CD4-positive, alpha-beta memory T cell (primary cell): ENCODE data around the gene PRR23E. TPM values are rescaled to one million over a fixed set of nuclear protein-coding genes. Genes with fewer than 3 reads are reported as not detected.

Source experiments
- CTCF ChIA-PET: fragments of 350-600 bp; sonication (Branson Sonifier 250); formaldehyde crosslinking; loops from one replicate; lab custom pipeline; 2021; ENCODE audit warnings: inconsistent platforms; ENCODE audit not compliant: partially characterized antibody; lab: Charles Lee
- POLR2A ChIA-PET: fragments of 350-600 bp; sonication (Branson Sonifier 250); formaldehyde crosslinking; loops from one replicate; lab custom pipeline; 2021; ENCODE audit not compliant: partially characterized antibody; lab: Charles Lee
- DNase-seq, 5 donors: peaks; one replicate each; pipeline versions ENCODE4 v3.0.0 to v3.0.0-alpha.2; 2020 to 2022; ENCODE audit warnings: mixed read lengths in 1 of 5
- H3K27ac ChIP-seq: one replicate; pipeline ENCODE4 v1.7.0; 2013; ENCODE audit warnings: low read depth, low read length
- H3K27me3 ChIP-seq: 2 replicates; pipeline ENCODE4 v1.7.0; 2013; ENCODE audit warnings: mild to moderate bottlenecking, low read length, moderate library complexity; ENCODE audit not compliant: insufficient read depth
- H3K36me3 ChIP-seq: 2 replicates; pipeline ENCODE4 v1.7.0; 2013; ENCODE audit warnings: mild to moderate bottlenecking, low read length, moderate library complexity; ENCODE audit not compliant: insufficient read depth
- H3K4me1 ChIP-seq: 2 replicates; pipeline ENCODE4 v1.7.0; 2013; ENCODE audit warnings: mild to moderate bottlenecking, low read length, moderate library complexity; ENCODE audit not compliant: insufficient read depth
- H3K4me3 ChIP-seq, 2 donors: one replicate each; pipeline ENCODE4 v1.7.0; 2013; ENCODE audit warnings: low read length in 2 of 2, mild to moderate bottlenecking in 1 of 2
- H3K9me3 ChIP-seq, 2 donors: one replicate each; pipeline ENCODE4 v1.7.0; 2013; ENCODE audit warnings: low read length in 2 of 2, control low read depth in 1 of 2; ENCODE audit not compliant: control insufficient read depth in 1 of 2
- H3K27ac Mint-ChIP-seq, 7 donors: one replicate each; pipeline ENCODE4 v1.8.0; 2020 to 2021; ENCODE audit warnings: mixed read lengths in 7 of 7, mild to moderate bottlenecking in 6 of 7, inconsistent platforms in 3 of 7, moderate library complexity in 3 of 7
- H3K27me3 Mint-ChIP-seq, 2 donors: one replicate each; pipeline ENCODE4 v1.8.0; 2020 to 2021; ENCODE audit warnings: mixed read lengths in 2 of 2
- H3K36me3 Mint-ChIP-seq, 2 donors: one replicate each; pipeline ENCODE4 v1.8.0; 2020 to 2021; ENCODE audit warnings: mixed read lengths in 2 of 2, inconsistent platforms in 1 of 2, mild to moderate bottlenecking in 1 of 2
- H3K4me1 Mint-ChIP-seq, 4 donors: one replicate each; pipeline ENCODE4 v1.8.0; 2020 to 2021; ENCODE audit warnings: mixed read lengths in 4 of 4, mild to moderate bottlenecking in 1 of 4
- H3K4me3 Mint-ChIP-seq, 8 donors: one replicate each; pipeline ENCODE4 v1.8.0; 2020 to 2021; ENCODE audit warnings: mixed read lengths in 8 of 8, mild to moderate bottlenecking in 7 of 8, moderate library complexity in 6 of 8, inconsistent platforms in 3 of 8
- H3K9me3 Mint-ChIP-seq, 8 donors: one replicate each; pipeline ENCODE4 v1.8.0; 2020 to 2021; ENCODE audit warnings: mixed read lengths in 8 of 8, mild to moderate bottlenecking in 5 of 8, inconsistent platforms in 3 of 8, moderate library complexity in 1 of 8
- intact Hi-C: fragments of 100-400 bp; cut with micrococcal nuclease; formaldehyde crosslinking; loops from one replicate; pipeline ENCODE4 v1.15.1; 2023
- polyA plus RNA-seq, 2 donors: library from polyadenylated mRNA; unstranded; fragments of 300-500 nt; fragmentation: Illumina TruSeq; gene quantifications; one replicate each; pipeline ENCODE4 v1.2.3, GENCODE V29; 2021
- total RNA-seq, 2 experiments: library from RNA; stranded (reverse); gene quantifications; one replicate each; pipeline ENCODE4 v1.2.3, GENCODE V29; 2021

The PRR23E gene
- total and polyA plus RNA-seq, 4 experiments from 2014 or later, result not detected

DNA sequence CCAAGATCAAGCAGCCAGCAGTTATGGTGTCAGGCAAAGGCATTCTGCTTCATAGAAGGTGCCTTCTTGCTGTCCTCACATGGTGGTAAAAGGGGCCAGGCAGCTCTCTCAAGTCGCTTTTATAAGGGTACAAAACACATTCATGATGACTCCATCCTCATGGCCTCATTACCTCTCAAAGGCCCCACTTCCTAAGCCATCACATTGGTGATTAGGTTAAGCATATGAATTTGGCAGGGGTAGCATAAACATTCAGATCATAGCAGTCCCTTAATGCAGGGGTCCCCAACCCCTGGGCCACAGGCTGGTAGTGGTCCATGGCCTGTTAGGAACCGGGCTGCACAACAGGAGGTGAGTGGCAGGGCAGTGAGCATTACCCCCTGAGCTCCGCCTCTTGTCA, 42.8 kb downstream of the PRR23E start:
- H3K4me3 Mint-ChIP-seq, result no peak overlapping the region
- CTCF ChIA-PET, result no interaction called here
- intact Hi-C loops, result no loop called here

GRCh38 chr3:127237835-127238234, 44.9 kb downstream of the PRR23E start:
- Mint-ChIP-seq H3K4me1 (no peaks in the 10 kb centered on the region), H3K9me3 (peaks cover 0 to 23% (median 11%) of the 10 kb centered on the region in 8 donors), H3K27me3 (peaks cover 0 to 2% of the 10 kb centered on the region in 2 donors), H3K27ac (no peak overlapping the region), H3K36me3 (peaks cover 4% of the 10 kb centered on the region in 2 donors), H3K4me3 (no peak overlapping the region)
- ChIA-PET POLR2A (no interaction called here), CTCF (no interaction called here)
- no peaks in the 10 kb centered on the region for H3K4me1 ChIP-seq
- no peaks in the 10 kb centered on the region for H3K36me3 ChIP-seq
- no peak for DNase-seq
- H3K27ac ChIP-seq, result no peak overlapping the region
- H3K27me3 ChIP-seq, result no peaks in the 10 kb centered on the region
- intact Hi-C loops, result no loop called here
- H3K4me3 ChIP-seq, result no peak overlapping the region
- no peaks in the 10 kb centered on the region for H3K9me3 ChIP-seq

More for the DNA sequence above, 42.8 kb downstream of the PRR23E start:
- H3K4me1 ChIP-seq, result no peaks in the 10 kb centered on the region
- POLR2A ChIA-PET, result no interaction called here
- Mint-ChIP-seq H3K4me1 (no peaks in the 10 kb centered on the region), H3K27me3 (peaks cover 2% of the 10 kb centered on the region in 2 donors), H3K36me3 (peaks cover 0 to 4% of the 10 kb centered on the region in 2 donors), H3K27ac (no peak overlapping the region), H3K9me3 (peaks cover 0 to 13% (median 5%) of the 10 kb centered on the region in 8 donors)
- H3K9me3 ChIP-seq, result no peaks in the 10 kb centered on the region
- no peak for DNase-seq
- H3K4me3 ChIP-seq, result no peak overlapping the region
- H3K27ac ChIP-seq, result no peak overlapping the region
- no peaks in the 10 kb centered on the region for H3K36me3 ChIP-seq
- H3K27me3 ChIP-seq, result no peaks in the 10 kb centered on the region

- no peak overlapping the region for H3K27ac ChIP-seq
- no peaks in the 10 kb centered on the region for H3K4me1 ChIP-seq
- POLR2A ChIA-PET, result no interaction called here
- H3K4me1 Mint-ChIP-seq, result no peaks in the 10 kb centered on the region
- no peak overlapping the region for H3K4me3 ChIP-seq
- no peaks in the 10 kb centered on the region for H3K36me3 ChIP-seq
- no peaks in the 10 kb centered on the region for H3K9me3 ChIP-seq
- H3K27me3 ChIP-seq, result no peaks in the 10 kb centered on the region
- H3K4me3 Mint-ChIP-seq, result no peak overlapping the region
- DNase-seq, result no peak
- H3K36me3 Mint-ChIP-seq, result peaks cover under 1 to 4% of the 10 kb centered on the region in 2 donors
- peaks cover 0 to 20% (median 12%) of the 10 kb centered on the region in 8 donors for H3K9me3 Mint-ChIP-seq
- H3K27ac Mint-ChIP-seq, result no peak overlapping the region
- peaks cover 0 to 2% of the 10 kb centered on the region in 2 donors for H3K27me3 Mint-ChIP-seq
- intact Hi-C loops, result no loop called here
- CTCF ChIA-PET, result no interaction called here
These were observed 45.7 kb downstream of the PRR23E start for GRCh38 chr3:127238602-127239001.

- H3K4me1 Mint-ChIP-seq, result no peaks in the 10 kb centered on the region
- no peaks in the 10 kb centered on the region for H3K27me3 ChIP-seq
- H3K36me3 ChIP-seq, result no peaks in the 10 kb centered on the region
- H3K4me3 ChIP-seq, result no peak overlapping the region
- no peaks in the 10 kb centered on the region for H3K4me1 ChIP-seq
- peaks cover 9 to 74% (median 58%) of the 10 kb centered on the region in 8 donors for H3K9me3 Mint-ChIP-seq
- intact Hi-C loops, result no loop called here
- peaks cover 0 to 24% of the 10 kb centered on the region in 2 donors for H3K9me3 ChIP-seq
- peaks cover 0 to 2% of the 10 kb centered on the region in 2 donors for H3K27me3 Mint-ChIP-seq
- ChIA-PET CTCF (no interaction called here), POLR2A (no interaction called here)
- peaks cover 2 to 9% of the 10 kb centered on the region in 2 donors for H3K36me3 Mint-ChIP-seq
- H3K27ac Mint-ChIP-seq, result no peak overlapping the region
- DNase-seq, result no peak
- H3K27ac ChIP-seq, result no peak overlapping the region
- no peak overlapping the region for H3K4me3 Mint-ChIP-seq
These were observed 54.4 kb downstream of the PRR23E start for GRCh38 chr3:127247292-127247691.

Other genes with a start within 250 kb of the PRR23E start
- 10 to 100 TPM; 18.9 to 21.3 TPM for gene PLXNA1, start 210.0 kb upstream of the PRR23E start, total RNA-seq
- 1 to 10 TPM in 1 of 2 donors, under 1 TPM in 1; 0.34 to 1.4 TPM for gene PLXNA1, start 210.0 kb upstream of the PRR23E start, polyA plus RNA-seq
- gene PRR20G, start 94.9 kb downstream of the PRR23E start, total RNA-seq, result not detected
- not detected for gene PRR20G, start 94.9 kb downstream of the PRR23E start, polyA plus RNA-seq